Sigmoid colon (tissue), 4 donors: ENCODE data around the gene CNN3.

ENCODE experiments used
- EP300 ChIP-seq, 4 donors: sonication (generic); formaldehyde crosslinking; IDR thresholded peaks; one replicate each; pipeline ENCODE4 v1.6.1; 2017; ENCODE audit warnings: antibody characterized with exemption in 4 of 4
- POLR2A ChIP-seq, 2 donors: fragments of 450-650 bp; IDR thresholded peaks; one replicate each; pipeline ENCODE4 v1.6.1; 2016; ENCODE audit warnings: antibody characterized with exemption in 2 of 2, mild to moderate bottlenecking in 2 of 2, moderate library complexity in 2 of 2
- TF ChIP-seq, protein P1 (sequence below), 4 experiments: fragments of 450-650 bp in 3 of 4; fragments of 200-600 bp in 1 of 4; IDR thresholded peaks; one replicate each; pipeline ENCODE4 v1.5.1; 2016 to 2019; ENCODE audit warnings: antibody characterized with exemption in 4 of 4, mild to moderate bottlenecking in 3 of 4, moderate library complexity in 2 of 4

DNA sequence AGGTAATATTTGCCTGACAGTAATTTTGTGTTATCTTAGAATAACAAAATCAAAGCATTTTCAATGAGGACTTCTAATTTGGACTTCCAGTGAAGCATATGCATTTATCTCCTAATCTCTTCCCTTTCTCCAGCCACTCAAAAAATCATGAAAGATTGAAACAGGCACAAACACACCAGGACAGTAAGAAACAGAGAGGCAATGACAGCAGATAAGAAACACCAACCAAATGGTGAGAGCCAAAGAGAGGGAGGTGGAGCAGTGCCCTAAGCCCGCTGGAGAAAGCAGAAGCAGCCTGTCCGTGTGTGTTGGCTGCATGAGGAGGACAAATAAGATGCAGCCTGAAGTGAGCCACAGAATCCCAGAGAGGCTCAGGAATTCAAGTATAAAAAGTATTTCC, 67.7 kb downstream of the CNN3 start:
- TF ChIP-seq, protein P1, sequence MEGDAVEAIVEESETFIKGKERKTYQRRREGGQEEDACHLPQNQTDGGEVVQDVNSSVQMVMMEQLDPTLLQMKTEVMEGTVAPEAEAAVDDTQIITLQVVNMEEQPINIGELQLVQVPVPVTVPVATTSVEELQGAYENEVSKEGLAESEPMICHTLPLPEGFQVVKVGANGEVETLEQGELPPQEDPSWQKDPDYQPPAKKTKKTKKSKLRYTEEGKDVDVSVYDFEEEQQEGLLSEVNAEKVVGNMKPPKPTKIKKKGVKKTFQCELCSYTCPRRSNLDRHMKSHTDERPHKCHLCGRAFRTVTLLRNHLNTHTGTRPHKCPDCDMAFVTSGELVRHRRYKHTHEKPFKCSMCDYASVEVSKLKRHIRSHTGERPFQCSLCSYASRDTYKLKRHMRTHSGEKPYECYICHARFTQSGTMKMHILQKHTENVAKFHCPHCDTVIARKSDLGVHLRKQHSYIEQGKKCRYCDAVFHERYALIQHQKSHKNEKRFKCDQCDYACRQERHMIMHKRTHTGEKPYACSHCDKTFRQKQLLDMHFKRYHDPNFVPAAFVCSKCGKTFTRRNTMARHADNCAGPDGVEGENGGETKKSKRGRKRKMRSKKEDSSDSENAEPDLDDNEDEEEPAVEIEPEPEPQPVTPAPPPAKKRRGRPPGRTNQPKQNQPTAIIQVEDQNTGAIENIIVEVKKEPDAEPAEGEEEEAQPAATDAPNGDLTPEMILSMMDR (IDR thresholded peaks at IDR 0.05) = no peak
- TF ChIP-seq POLR2A (IDR thresholded peaks at IDR 0.05) (no peak), EP300 (IDR thresholded peaks at IDR 0.05) (no peak)
